HepG2 (cell line): Measurements from ENCODE around the gene TNFSF8. TPM values are rescaled to one million over a fixed set of nuclear protein-coding genes. Genes with fewer than 3 reads are reported as not detected.

ENCODE experiments used
- ATAC-seq: fragments of 200-7000 bp; cut with Tn5 transposase; 3 replicates; pipeline ENCODE4 v1.9.1; 2020; ENCODE audit warnings: mild to moderate bottlenecking, moderate library complexity
- BruUV-seq: library from RNA; stranded (reverse); fragments of 400-500 nt; replicated peaks from 2 replicates; lab custom pipeline; 2021; lab: Mats Ljungman, UMichigan
- CTCF ChIA-PET: fragments of 300-600 bp; formaldehyde crosslinking; extraction: SDS; loops from one replicate; lab custom pipeline; 2021; ENCODE audit warnings: low total read pairs, inconsistent platforms, low intra/inter-chr PET ratio; lab: Yijun Ruan, JAX
- POLR2A ChIA-PET: fragments of 350-600 bp; sonication (Branson Sonifier 250); formaldehyde crosslinking; loops from one replicate; lab custom pipeline; 2020; ENCODE audit warnings: antibody characterized with exemption, inconsistent platforms; lab: Yijun Ruan, JAX
- DNase-seq: peaks from one replicate; pipeline ENCODE4 v3.0.0-alpha.2; 2015; ENCODE audit warnings: low spot score
- FAIRE-seq: peaks from 3 replicates; lab custom pipeline; 2011; peaks lifted over from hg19 to GRCh38; lab: Jason Lieb, UNC
- H2AFZ ChIP-seq: one replicate; pipeline ENCODE4 v1.6.1; 2011; ENCODE audit warnings: low read length, inconsistent platforms
- H3K27ac ChIP-seq: fragments of 300-600 bp; 3 replicates; pipeline ENCODE4 v1.8.0; 2011; ENCODE audit warnings: mixed run types, mild to moderate bottlenecking, mixed read lengths, low read length, inconsistent platforms; ENCODE audit not compliant: insufficient read depth; ENCODE audit errors: extremely low read length
- H3K27me3 ChIP-seq, 2 experiments: fragments of 200-600 bp in 1 of 2; 2 replicates in 1 of 2; 3 replicates in 1 of 2; pipeline versions ENCODE4 v1.6.0 to v1.8.0; 2011; ENCODE audit warnings: low read length in 2 of 2, mild to moderate bottlenecking in 2 of 2, moderate library complexity in 2 of 2, inconsistent platforms in 1 of 2; ENCODE audit not compliant: insufficient read depth in 2 of 2, control insufficient read depth in 1 of 2
- H3K36me3 ChIP-seq, 2 experiments: fragments of 200-600 bp in 1 of 2; replicated peaks in 1 of 2; 2 replicates in 1 of 2; 3 replicates in 1 of 2; pipeline versions ENCODE4 v1.5.1 to v1.8.0; 2011; ENCODE audit warnings: low read length in 2 of 2, inconsistent platforms in 1 of 2; ENCODE audit not compliant: insufficient read depth in 2 of 2, control insufficient read depth in 1 of 2
- H3K4me1 ChIP-seq: 2 replicates; pipeline ENCODE4 v1.5.1; 2012; ENCODE audit warnings: low read length, inconsistent platforms; ENCODE audit not compliant: insufficient read depth
- H3K4me2 ChIP-seq: 2 replicates; pipeline ENCODE4 v1.6.0; 2011; ENCODE audit warnings: low read depth, low read length, inconsistent platforms
- H3K4me3 ChIP-seq, 3 experiments: fragments of 200-600 bp in 1 of 3; sonication (generic), shearing (Covaris generic) in 1 of 3; replicated peaks in 1 of 3; 2 replicates each; pipeline ENCODE4 v1.5.1; 2011 to 2016; ENCODE audit warnings: low read length in 3 of 3, inconsistent platforms in 2 of 3, low read depth in 2 of 3, mild to moderate bottlenecking in 2 of 3, control low read depth in 1 of 3, mixed read lengths in 1 of 3; ENCODE audit not compliant: insufficient read depth in 1 of 3
- H3K79me2 ChIP-seq: one replicate; pipeline ENCODE4 v1.6.1; 2011; ENCODE audit warnings: low read length, inconsistent platforms; ENCODE audit not compliant: insufficient read depth
- H3K9ac ChIP-seq: 2 replicates; pipeline ENCODE4 v1.6.0; 2011; ENCODE audit warnings: mild to moderate bottlenecking, low read depth, low read length, inconsistent platforms; ENCODE audit not compliant: insufficient read depth
- H3K9me3 ChIP-seq: 2 replicates; pipeline ENCODE4 v1.5.1; 2012; ENCODE audit warnings: mild to moderate bottlenecking, low read length
- H4K20me1 ChIP-seq: 2 replicates; pipeline ENCODE4 v1.6.0; 2011; ENCODE audit warnings: inconsistent platforms, mild to moderate bottlenecking, low read length, moderate library complexity; ENCODE audit not compliant: insufficient read depth
- CEBPB ChIP-seq: IDR thresholded peaks from 2 replicates; pipeline ENCODE4 v1.6.1; 2011; ENCODE audit warnings: low read depth, low read length, improper control_type of control experiment, borderline replicate concordance
- PHF8 ChIP-seq: sonication (generic); formaldehyde crosslinking; IDR thresholded peaks from 2 replicates; pipeline ENCODE4 v1.5.0; 2020; ENCODE audit warnings: missing genetic modification reagents
- SIX4 ChIP-seq: sonication (generic); formaldehyde crosslinking; IDR thresholded peaks from 2 replicates; pipeline ENCODE4 v1.4.0; 2020; ENCODE audit warnings: missing genetic modification reagents
- ZNF512 ChIP-seq: sonication (generic); formaldehyde crosslinking; IDR thresholded peaks from 2 replicates; pipeline ENCODE4 v1.4.0; 2020; ENCODE audit warnings: mild to moderate bottlenecking, missing genetic modification reagents
- ZNF564 ChIP-seq: sonication (generic); formaldehyde crosslinking; IDR thresholded peaks from 2 replicates; pipeline ENCODE4 v1.8.1; 2023; ENCODE audit warnings: mild to moderate bottlenecking, missing genetic modification reagents
- WGBS: methylation state at CpG from one replicate; pipeline ENCODE4 v1.1.6; 2017; ENCODE audit warnings: low lambda C conversion rate; 5-methylcytosine and 5-hydroxymethylcytosine counted together
- in situ Hi-C: cut with HindIII; loops from 2 replicates; pipeline ENCODE4 v1.10.0; 2017; ENCODE audit warnings: low pct_unique_long_range_greater_than_20kb; ENCODE audit not compliant: extremely low pct_ligation_motif_present
- intact Hi-C: fragments of 100-400 bp; cut with micrococcal nuclease; formaldehyde crosslinking; loops from one replicate; pipeline ENCODE4 v1.10.0; 2022; ENCODE audit not compliant: unreplicated experiment
- polyA plus RNA-seq, 8 experiments: library from polyadenylated mRNA; depleted of rRNA in 3 of 8; stranded (reverse) in 7 of 8; unstranded in 1 of 8; fragments of >200 nt; fragmentation: Illumina TruSeq in 4 of 8; extraction: Trizol in 4 of 8; gene quantifications; 2 replicates each; pipeline versions ENCODE4 v1.2.1 to v1.2.3, GENCODE V29; 2011 to 2016; ENCODE audit warnings: low read depth in 4 of 8, missing spikeins in 1 of 8, mixed read lengths in 1 of 8; ENCODE audit not compliant: insufficient read depth in 1 of 8
- total RNA-seq, 5 experiments: library from RNA; depleted of rRNA; stranded (reverse); fragments of >200 nt; fragmentation: Illumina TruSeq; extraction: Trizol; gene quantifications; 2 replicates each; pipeline ENCODE4 v1.2.3, GENCODE V29; 2016; ENCODE audit warnings: low read depth in 1 of 5

Gene TNFSF8
- total and polyA plus RNA-seq, 2 of the 13 experiments (the other 11 are each of a cell fraction or from before 2014, with no cell fraction given) = not detected

- Histone ChIP-seq H3K27ac (no peak overlapping the region), H3K4me2 (no peak overlapping the region), H3K9me3 (no peaks in the 10 kb centered on the region), H4K20me1 (no peaks in the 10 kb centered on the region), H3K36me3 (no peaks in the 10 kb centered on the region), H3K27me3 (no peaks in the 10 kb centered on the region), H3K4me3 (no peak overlapping the region), H3K79me2 (no peaks in the 10 kb centered on the region), H2AFZ (no peak overlapping the region), H3K4me1 (no peaks in the 10 kb centered on the region), H3K9ac (no peak overlapping the region)
- no peak for ATAC-seq
- WGBS = 32% methylated on average over 3 of the region's 3 CpGs
- ChIA-PET CTCF (no interaction called here), POLR2A (no interaction called here)
- TF ChIP-seq PHF8 (CRISPR knock-in tag) = no peak
- in situ Hi-C loops = no loop called here
- DNase-seq = no peak
- FAIRE-seq = no peak
- intact Hi-C loops = no loop called here
- no TSS peak for BruUV-seq
Observed at GRCh38 chr9:114853071-114853855, 77.1 kb downstream of the TNFSF8 start.

- no TSS peak for BruUV-seq
- intact Hi-C loops = no loop called here
- Histone ChIP-seq H3K9me3 (no peaks in the 10 kb centered on the region), H4K20me1 (no peaks in the 10 kb centered on the region), H3K79me2 (no peaks in the 10 kb centered on the region), H2AFZ (no peak overlapping the region), H3K36me3 (no peaks in the 10 kb centered on the region), H3K9ac (no peak overlapping the region), H3K27me3 (no peaks in the 10 kb centered on the region), H3K4me2 (no peak overlapping the region), H3K4me1 (no peaks in the 10 kb centered on the region), H3K4me3 (no peak overlapping the region), H3K27ac (no peak overlapping the region)
- TF ChIP-seq ZNF564 (no peak), SIX4 (CRISPR knock-in tag) (no peak), ZNF512 (no peak), CEBPB (peak; percentile 25; the same call in 1 of the 2 replicates)
- ATAC-seq (no peak), DNase-seq (no peak), FAIRE-seq (no peak)
- ChIA-PET CTCF (no interaction called here), POLR2A (no interaction called here)
- WGBS = 41% methylated on average over 4 of the region's 4 CpGs
- in situ Hi-C loops = no loop called here
Observed at GRCh38 chr9:114852050-114852594, 78.3 kb downstream of the TNFSF8 start.
